NK-92 treated with Interleukin-12 subunit alpha and Interleukin-12 subunit beta, amount 100 ng/mL, for 24 hours (cell line): Measurements from ENCODE around the gene DHODH.
"Not testable (repeated sequence)": the region's sequence is repeated elsewhere in the genome, so short reads cannot be mapped to it uniquely, and the experiment has no call there.

Experiments
- DNase-seq: peaks from one replicate; lab custom pipeline; 2025; lab: John Stamatoyannopoulos, UW

DHODH gene

GRCh38 chr16:72054254-72054847 is 45.8 kb downstream of the DHODH start, which contains the start of gene HP:
Gene HP (plus strand): TSS chr16:72054505. CDS start chr16:72054653, 148 bp downstream.
- not testable (repeated sequence) for DNase-seq

GRCh38 chr16:72055911-72056310 is 47.4 kb downstream of the DHODH start:
- no peak for DNase-seq

GRCh38 chr16:72057313-72057712 is 48.8 kb downstream of the DHODH start:
- not testable (repeated sequence) for DNase-seq

DNA sequence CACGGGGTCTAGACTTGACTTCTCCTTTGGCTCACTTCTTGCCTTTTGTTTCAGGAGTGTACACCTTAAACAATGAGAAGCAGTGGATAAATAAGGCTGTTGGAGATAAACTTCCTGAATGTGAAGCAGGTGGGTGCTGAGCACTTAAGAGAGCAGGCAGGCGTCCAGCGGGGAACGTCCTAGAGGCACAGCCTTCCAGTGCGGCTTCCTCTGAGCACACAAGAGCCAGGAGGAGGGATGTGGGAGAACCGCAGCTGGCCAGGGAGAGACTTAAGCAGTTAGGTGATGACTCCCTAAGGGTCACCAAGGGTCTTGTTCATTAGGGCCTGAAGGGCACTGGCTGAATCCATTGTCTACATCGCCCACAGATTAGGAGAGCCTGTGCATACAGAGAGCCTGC is 50.5 kb downstream of the DHODH start:
- DNase-seq: not testable (repeated sequence)

- DNase-seq: no peak
Observed at GRCh38 chr16:72060405-72060804, 51.9 kb downstream of the DHODH start.

- no peak for DNase-seq
Observed at GRCh38 chr16:72061564-72061963, 53.0 kb downstream of the DHODH start.

DNA sequence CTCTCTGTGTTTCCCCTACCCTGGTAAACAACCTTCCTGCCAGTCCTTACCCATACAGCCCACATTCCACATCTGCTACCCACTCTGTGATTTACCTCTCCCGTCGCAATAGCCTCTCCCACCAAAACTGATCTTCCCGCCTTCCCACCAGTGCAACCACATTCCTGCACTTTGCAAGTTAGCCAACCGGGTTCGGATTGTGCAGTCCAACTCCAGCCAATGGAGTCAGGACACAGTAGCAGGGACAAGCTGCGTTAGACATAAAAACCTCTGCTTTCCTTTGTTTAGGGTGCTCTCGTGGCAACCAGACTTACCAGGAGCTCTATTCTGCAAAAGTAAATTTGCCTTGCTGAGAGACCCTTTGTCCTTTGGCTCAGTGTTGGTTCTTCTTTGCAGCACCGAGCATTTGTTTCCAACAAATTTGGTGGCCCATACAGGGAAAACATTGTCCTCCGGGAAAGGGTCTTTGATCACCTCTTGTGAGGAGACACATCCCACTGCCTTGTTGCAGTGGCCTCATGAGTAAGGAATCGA is 55.9 kb downstream of the DHODH start:
- DNase-seq: no peak

DNA sequence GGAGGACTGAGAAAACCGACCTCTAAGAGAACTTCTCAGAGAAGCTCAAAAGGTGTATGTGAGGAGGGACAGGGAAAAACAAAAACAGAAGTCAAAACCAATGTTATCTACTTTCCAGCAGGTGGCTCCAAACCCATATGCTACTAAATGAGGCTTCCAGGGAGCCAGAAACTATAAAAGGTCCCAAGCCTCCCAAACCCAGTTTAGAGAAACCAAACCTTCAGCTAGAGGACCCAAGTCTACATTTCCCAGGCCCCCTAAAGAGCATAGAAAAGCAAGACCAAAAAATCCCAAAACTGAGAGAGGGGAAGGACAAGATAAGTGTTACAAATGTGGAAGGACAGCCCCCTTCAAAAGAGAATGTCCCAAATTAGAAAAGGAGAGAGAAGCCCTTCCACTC is 58.2 kb downstream of the DHODH start:
- no peak for DNase-seq

DNA sequence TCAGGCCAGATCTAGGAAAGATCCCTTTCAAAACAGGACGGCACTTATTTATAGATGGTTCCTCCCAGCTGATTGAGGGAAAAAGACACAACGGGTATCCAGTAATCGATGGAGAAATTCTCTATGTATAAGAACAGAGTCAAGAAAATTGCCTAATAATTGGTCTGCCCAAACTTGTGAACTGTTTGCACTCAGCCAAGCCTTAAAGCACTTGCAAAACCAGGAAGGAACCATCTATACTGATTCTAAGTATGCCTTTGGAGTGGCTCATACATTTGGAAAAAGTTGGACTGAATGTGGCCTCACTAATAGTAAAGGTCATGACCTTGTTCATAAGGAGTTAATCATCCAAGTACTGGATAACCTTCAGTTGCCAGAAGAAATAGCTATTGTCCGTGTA is 60.4 kb downstream of the DHODH start:
- DNase-seq: no peak

DNA sequence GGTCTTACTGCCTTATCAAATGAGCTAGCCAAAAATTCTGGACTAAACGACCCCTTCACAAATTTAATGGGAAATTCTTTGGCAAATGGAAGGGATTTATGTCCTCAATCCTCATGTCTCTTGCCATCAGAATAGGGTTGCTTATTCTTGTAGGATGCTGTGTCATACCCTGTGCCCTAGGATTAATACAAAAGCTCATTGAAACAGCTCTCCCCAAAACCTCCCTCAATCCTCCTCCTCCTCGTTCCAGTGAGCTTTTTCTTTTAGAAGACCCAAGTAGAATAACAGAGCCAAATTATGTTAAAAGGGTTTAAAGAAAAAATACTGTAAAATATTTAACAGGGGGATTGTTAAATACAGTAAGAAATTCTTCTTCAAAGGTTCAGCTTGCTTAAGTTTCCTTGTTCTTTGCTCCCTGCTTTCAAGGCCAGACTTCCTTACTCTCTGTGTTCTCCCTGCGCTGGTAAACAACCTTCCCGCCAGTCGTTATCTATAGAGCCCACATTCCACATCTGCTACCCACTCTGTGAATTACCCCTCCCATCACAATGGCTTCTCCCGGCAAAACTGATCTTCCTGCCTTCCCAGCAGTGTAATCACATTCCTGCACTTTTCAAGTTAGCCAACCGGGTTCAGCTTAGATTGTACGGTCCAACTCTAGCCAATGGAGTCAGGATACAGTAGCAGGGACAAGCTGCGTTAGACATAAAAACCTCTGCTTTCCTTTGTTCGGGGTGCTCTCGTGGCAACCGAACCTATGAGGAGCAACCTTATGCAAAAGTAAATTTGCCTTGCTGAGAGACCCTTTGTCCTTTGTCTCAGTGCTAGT is 64.2 kb downstream of the DHODH start:
- no peak for DNase-seq

DNA sequence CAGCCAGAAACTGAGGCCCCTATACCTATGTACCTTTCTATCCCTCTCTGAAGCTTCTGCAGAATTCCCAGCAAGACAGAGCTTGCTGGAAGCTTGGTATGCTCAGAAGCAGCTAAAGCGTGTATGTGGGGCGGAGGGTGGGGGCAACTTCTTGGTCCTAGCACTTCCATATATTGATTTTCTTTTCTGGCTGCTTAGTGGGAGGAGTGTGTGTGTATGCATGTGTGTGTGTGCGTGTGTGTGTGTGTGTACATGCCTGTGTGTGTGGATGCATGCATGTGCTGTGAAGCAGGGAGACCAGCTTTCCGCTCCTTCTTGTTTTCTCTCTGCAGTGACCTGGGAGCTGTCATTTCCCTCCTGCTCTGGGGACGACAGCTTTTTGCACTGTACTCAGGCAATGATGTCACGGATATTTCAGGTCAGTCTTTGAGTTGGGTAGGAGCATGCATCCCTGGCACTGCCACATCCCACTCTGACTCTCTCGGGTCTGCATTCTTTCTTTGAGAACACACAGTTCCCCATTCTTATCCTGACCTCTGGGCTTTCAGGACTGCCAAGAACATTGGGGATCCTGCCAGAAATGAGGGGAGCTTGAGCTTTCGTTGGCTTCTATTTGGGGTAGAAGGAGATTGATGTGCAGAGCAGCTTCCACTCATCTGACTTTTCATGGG is 65.2 kb downstream of the DHODH start:
- no peak for DNase-seq

GRCh38 chr16:72075067-72075466 is 66.5 kb downstream of the DHODH start:
- DNase-seq: not testable (repeated sequence)
